ENCODE results near the gene AMZ1. TPM values are rescaled to one million over a fixed set of nuclear protein-coding genes. Genes with fewer than 3 reads are reported as not detected.
A peak's percentile ranks its signal among the peaks of the same experiment; 100 is the strongest.

The AMZ1 gene
- total and polyA plus RNA-seq, 9 donors, result 0.04 to 0.23 (median 0.16) TPM

DNA sequence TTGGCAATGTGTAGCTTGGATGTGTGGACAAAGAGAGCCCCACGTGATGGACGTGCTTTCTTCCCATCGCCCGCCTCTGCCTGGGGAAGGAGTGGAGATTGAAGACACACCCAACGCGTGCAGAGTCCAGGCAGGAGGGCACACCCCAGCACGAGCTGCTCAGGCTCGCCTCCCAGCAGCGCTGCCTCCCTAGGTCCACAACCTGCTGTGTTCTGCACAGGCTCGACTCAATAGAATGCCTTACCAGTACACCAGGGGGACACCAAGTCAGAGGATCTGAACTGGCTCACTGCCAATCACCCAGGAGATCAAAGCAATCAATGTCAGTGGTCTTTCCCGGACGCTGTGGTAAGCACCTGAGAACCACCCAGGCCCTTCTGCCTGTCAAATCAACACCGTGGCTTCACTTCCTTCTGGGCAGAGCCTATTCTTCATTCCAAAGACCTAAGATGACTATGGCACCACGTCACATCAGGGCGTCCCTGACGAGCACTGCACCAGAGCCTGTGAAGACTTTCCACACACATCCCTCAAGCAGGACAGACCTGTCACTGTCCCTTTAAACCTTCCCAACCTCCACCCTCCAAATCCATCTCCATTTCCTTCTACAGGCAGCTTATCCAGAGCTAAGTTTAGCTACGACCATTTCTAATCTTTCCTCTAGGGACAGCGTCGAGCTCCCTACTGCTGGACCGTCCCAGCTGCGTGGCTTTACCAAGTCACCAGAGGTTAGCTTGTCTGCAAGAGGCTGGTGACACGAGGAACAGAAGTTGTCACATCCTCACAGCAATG, 72.3 kb downstream of the AMZ1 start:
- H3K27ac ChIP-seq (ENCODE audit: low read length), result peak overlapping the region; percentile 74
- no peak overlapping the region for H3K4me3 ChIP-seq (ENCODE audit: low read length)
- no peaks in the 10 kb centered on the region for H3K36me3 ChIP-seq (ENCODE audit: control insufficient read depth, insufficient read depth, low read length)
- H3K27me3 ChIP-seq (ENCODE audit: control insufficient read depth, insufficient read depth, low read length), result no peaks in the 10 kb centered on the region
- peak; percentile 82 for DNase-seq
- 73% methylated on average over 12 of the region's 22 CpGs for WGBS (ENCODE audit: insufficient coverage)
- H3K4me1 ChIP-seq (ENCODE audit: control insufficient read depth, insufficient read depth, low read length), result peaks cover 68% of the 10 kb centered on the region
- H3K9me3 ChIP-seq (replicated peaks; ENCODE audit: control insufficient read depth, low read depth, low read length), result no peaks in the 10 kb centered on the region

DNA sequence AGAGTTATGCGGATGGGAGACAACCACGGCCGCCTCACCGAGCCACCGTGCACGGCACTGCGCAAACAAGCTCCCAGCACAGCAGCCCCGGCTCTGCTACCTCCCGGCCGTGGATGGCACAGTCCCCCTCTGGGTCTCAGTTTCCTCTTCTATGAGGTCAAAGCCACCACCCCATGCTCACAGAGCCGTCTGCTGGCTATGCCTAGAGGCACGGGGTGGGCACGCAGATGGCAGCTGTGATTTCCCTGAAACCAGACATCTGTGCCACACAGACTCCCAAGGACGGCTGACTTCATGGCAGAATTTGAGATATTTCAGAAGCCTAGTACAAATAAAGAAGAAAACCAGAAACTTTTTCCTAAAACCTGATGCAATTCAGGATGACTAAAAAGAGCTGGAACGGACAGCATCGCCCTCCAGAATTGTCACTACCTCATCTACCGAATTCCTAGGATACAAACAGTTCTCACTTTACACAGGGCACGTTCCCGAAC, 73.2 kb downstream of the AMZ1 start:
- Histone ChIP-seq H3K4me1 (ENCODE audit: control insufficient read depth, insufficient read depth, low read length) (peaks cover 68% of the 10 kb centered on the region), H3K27me3 (ENCODE audit: control insufficient read depth, insufficient read depth, low read length) (no peaks in the 10 kb centered on the region), H3K9me3 (replicated peaks; ENCODE audit: control insufficient read depth, low read depth, low read length) (no peaks in the 10 kb centered on the region), H3K27ac (ENCODE audit: low read length) (peak overlapping the region; percentile 74), H3K4me3 (ENCODE audit: low read length) (no peak overlapping the region), H3K36me3 (ENCODE audit: control insufficient read depth, insufficient read depth, low read length) (no peaks in the 10 kb centered on the region)
- DNase-seq, result no peak
- 87% methylated on average over 17 of the region's 19 CpGs for WGBS (ENCODE audit: insufficient coverage)

DNA sequence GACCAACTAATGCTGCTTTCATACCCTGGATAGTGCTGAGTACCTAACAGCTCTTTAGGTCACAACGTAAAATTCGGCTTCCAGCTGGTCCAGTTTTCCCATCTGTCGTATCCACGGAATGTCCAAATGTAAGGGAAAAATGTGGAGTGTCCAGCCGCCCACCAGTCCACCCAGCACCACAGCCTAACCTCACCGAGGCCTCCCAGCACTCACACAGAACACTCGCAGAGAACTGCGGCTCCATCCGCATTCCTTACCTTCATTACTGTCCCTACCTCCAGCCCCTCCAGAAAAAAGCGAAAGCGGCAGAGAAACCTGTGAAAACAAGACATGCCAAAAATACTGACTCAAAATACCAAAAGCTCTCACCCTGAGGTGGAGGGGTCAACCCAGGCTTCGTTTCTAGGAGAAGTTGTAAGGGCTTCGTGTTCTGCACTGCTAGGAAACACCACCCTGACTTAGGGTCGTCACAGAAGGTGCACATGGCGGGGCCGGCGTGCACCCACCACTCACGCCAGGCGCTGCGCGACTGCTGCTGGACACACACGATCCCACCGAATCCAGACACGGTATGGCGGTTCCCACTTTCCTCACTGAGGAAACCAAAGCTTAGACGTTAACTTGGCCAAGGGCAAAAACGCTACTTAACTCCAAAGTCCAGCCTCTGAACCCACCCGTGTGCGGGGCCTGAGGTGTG, 73.9 kb downstream of the AMZ1 start:
- Histone ChIP-seq H3K36me3 (ENCODE audit: control insufficient read depth, insufficient read depth, low read length) (no peaks in the 10 kb centered on the region), H3K27me3 (ENCODE audit: control insufficient read depth, insufficient read depth, low read length) (no peaks in the 10 kb centered on the region), H3K27ac (ENCODE audit: low read length) (peak overlapping the region; percentile 84), H3K4me1 (ENCODE audit: control insufficient read depth, insufficient read depth, low read length) (peaks cover 68% of the 10 kb centered on the region), H3K9me3 (replicated peaks; ENCODE audit: control insufficient read depth, low read depth, low read length) (no peaks in the 10 kb centered on the region), H3K4me3 (ENCODE audit: low read length) (no peak overlapping the region)
- 87% methylated on average over 18 of the region's 29 CpGs for WGBS (ENCODE audit: insufficient coverage)
- no peak for DNase-seq

GRCh38 chr7:2763597-2763996, 75.6 kb downstream of the AMZ1 start:
- Histone ChIP-seq H3K4me3 (ENCODE audit: low read length) (no peak overlapping the region), H3K36me3 (ENCODE audit: control insufficient read depth, insufficient read depth, low read length) (no peaks in the 10 kb centered on the region), H3K4me1 (ENCODE audit: control insufficient read depth, insufficient read depth, low read length) (peaks cover 53% of the 10 kb centered on the region)

GRCh38 chr7:2764621-2765020, 76.6 kb downstream of the AMZ1 start:
- H3K4me3 ChIP-seq (ENCODE audit: low read length), result no peak overlapping the region
- no peaks in the 10 kb centered on the region for H3K9me3 ChIP-seq (replicated peaks; ENCODE audit: control insufficient read depth, low read depth, low read length)
- WGBS (ENCODE audit: insufficient coverage), result 40% methylated on average over 1 of the region's 11 CpGs
- peaks cover 3% of the 10 kb centered on the region for H3K36me3 ChIP-seq (ENCODE audit: control insufficient read depth, insufficient read depth, low read length)
- DNase-seq, result no peak
- no peak overlapping the region for H3K27ac ChIP-seq (ENCODE audit: low read length)
- no peaks in the 10 kb centered on the region for H3K27me3 ChIP-seq (ENCODE audit: control insufficient read depth, insufficient read depth, low read length)
- peaks cover 43% of the 10 kb centered on the region for H3K4me1 ChIP-seq (ENCODE audit: control insufficient read depth, insufficient read depth, low read length)

More at GRCh38 chr7:2763597-2763996, 75.6 kb downstream of the AMZ1 start:
- Histone ChIP-seq H3K27me3 (ENCODE audit: control insufficient read depth, insufficient read depth, low read length) (no peaks in the 10 kb centered on the region), H3K27ac (ENCODE audit: low read length) (peak overlapping the region; percentile 84), H3K9me3 (replicated peaks; ENCODE audit: control insufficient read depth, low read depth, low read length) (no peaks in the 10 kb centered on the region)
- DNase-seq, result no peak
- WGBS (ENCODE audit: insufficient coverage), result no CpG with 5 or more reads among the region's 6 CpGs

Other genes with a start within 250 kb of the AMZ1 start
- gene GRIFIN, start 211.8 kb upstream of the AMZ1 start, total RNA-seq, result not detected
- under 1 TPM in 1 of 8 donors, not detected in 7; 0.19 TPM for gene GRIFIN, start 211.8 kb upstream of the AMZ1 start, polyA plus RNA-seq (ENCODE audit: insufficient read depth in 1 of 8, insufficient read length in 8 of 8, low replicate concordance in 1 of 8)
- 19.2 TPM for gene LFNG, start 168.4 kb upstream of the AMZ1 start, total RNA-seq
- gene LFNG, start 168.4 kb upstream of the AMZ1 start, polyA plus RNA-seq (ENCODE audit: insufficient read depth in 1 of 8, insufficient read length in 8 of 8, low replicate concordance in 1 of 8), result 10 to 100 TPM; 17.7 to 30.8 (median 24.2) TPM
- 20.4 TPM for gene BRAT1, start 132.7 kb upstream of the AMZ1 start, total RNA-seq
- gene BRAT1, start 132.7 kb upstream of the AMZ1 start, polyA plus RNA-seq (ENCODE audit: insufficient read depth in 1 of 8, insufficient read length in 8 of 8, low replicate concordance in 1 of 8), result 10 to 100 TPM; 17.8 to 28.5 (median 22.0) TPM
- gene IQCE, start 129.2 kb upstream of the AMZ1 start, total RNA-seq, result 4.7 TPM
- gene IQCE, start 129.2 kb upstream of the AMZ1 start, polyA plus RNA-seq (ENCODE audit: insufficient read depth in 1 of 8, insufficient read length in 8 of 8, low replicate concordance in 1 of 8), result 1 to 10 TPM; 5.0 to 9.6 (median 7.3) TPM
- 21.1 TPM for gene TTYH3, start 56.2 kb upstream of the AMZ1 start, total RNA-seq
- gene TTYH3, start 56.2 kb upstream of the AMZ1 start, polyA plus RNA-seq (ENCODE audit: insufficient read depth in 1 of 8, insufficient read length in 8 of 8, low replicate concordance in 1 of 8), result 100 to 1,000 TPM in 6 of 8 donors, 10 to 100 TPM in 2; 58.4 to 136 (median 101) TPM
- 6.6 TPM for gene GNA12, start 156.1 kb downstream of the AMZ1 start, total RNA-seq
- gene GNA12, start 156.1 kb downstream of the AMZ1 start, polyA plus RNA-seq (ENCODE audit: insufficient read depth in 1 of 8, insufficient read length in 8 of 8, low replicate concordance in 1 of 8), result 10 to 100 TPM; 24.4 to 40.4 (median 32.1) TPM